Measurements from ENCODE around the gene PRCP. TPM values are rescaled to one million over a fixed set of nuclear protein-coding genes. Genes with fewer than 3 reads are reported as not detected.
"Not testable (repeated sequence)": the region's sequence is repeated elsewhere in the genome, so short reads cannot be mapped to it uniquely, and the experiment has no call there.

The PRCP gene
- total RNA-seq: 55.5 and 64.5 TPM in 2 replicates
- long read RNA-seq, full-length matches to known transcripts: 474 of 509 reads
- long read RNA-seq, partial matches to known transcripts: 21 of 509 reads
- long read RNA-seq, other reads (novel, unspliced or antisense): 14 of 509 reads

- peak; percentile 13 for TF ChIP-seq CTCF (IDR thresholded peaks at IDR 0.05)
- no peaks in the 10 kb centered on the region for H3K27me3 Mint-ChIP-seq (ENCODE audit: unreplicated experiment)
These were observed at the start of gene PRCP for GRCh38 chr11:82900277-82901164. Gene PRCP (minus strand): TSS chr11:82900430. CDS start chr11:82900402, 28 bp downstream.

GRCh38 chr11:82949352-82949751 is 49.1 kb upstream of the PRCP start:
- H3K36me3 Mint-ChIP-seq (ENCODE audit: unreplicated experiment): peaks cover 4% of the 10 kb centered on the region
- no peak for DNase-seq (ENCODE audit: extremely low spot score, unreplicated experiment)
- H3K27ac Mint-ChIP-seq (ENCODE audit: unreplicated experiment): no peak overlapping the region
- no peak overlapping the region for H3K4me3 Mint-ChIP-seq (ENCODE audit: unreplicated experiment)
- no peaks in the 10 kb centered on the region for H3K4me1 Mint-ChIP-seq (ENCODE audit: unreplicated experiment)
- no peak for TF ChIP-seq CTCF (IDR thresholded peaks at IDR 0.05)
- H3K9me3 Mint-ChIP-seq (ENCODE audit: unreplicated experiment): peaks cover 20% of the 10 kb centered on the region
- peaks cover 9% of the 10 kb centered on the region for H3K27me3 Mint-ChIP-seq (ENCODE audit: unreplicated experiment)

More at GRCh38 chr11:82900277-82901164, at the start of gene PRCP:
- Mint-ChIP-seq H3K9me3 (ENCODE audit: unreplicated experiment) (no peaks in the 10 kb centered on the region), H3K4me3 (ENCODE audit: unreplicated experiment) (peak within 1 kb of the TSS; percentile 99), H3K4me1 (ENCODE audit: unreplicated experiment) (peaks cover 21% of the 10 kb centered on the region), H3K27ac (ENCODE audit: unreplicated experiment) (peak within 1 kb of the TSS; percentile 96), H3K36me3 (ENCODE audit: unreplicated experiment) (no peaks in the 10 kb centered on the region)
- DNase-seq (ENCODE audit: extremely low spot score, unreplicated experiment): peak; percentile 94

- no peak for TF ChIP-seq CTCF (IDR thresholded peaks at IDR 0.05)
- H3K27me3 Mint-ChIP-seq (ENCODE audit: unreplicated experiment): peaks cover 9% of the 10 kb centered on the region
- no peak overlapping the region for H3K27ac Mint-ChIP-seq (ENCODE audit: unreplicated experiment)
- H3K4me1 Mint-ChIP-seq (ENCODE audit: unreplicated experiment): no peaks in the 10 kb centered on the region
- peaks cover 2% of the 10 kb centered on the region for H3K36me3 Mint-ChIP-seq (ENCODE audit: unreplicated experiment)
- no peak for DNase-seq (ENCODE audit: extremely low spot score, unreplicated experiment)
- H3K4me3 Mint-ChIP-seq (ENCODE audit: unreplicated experiment): no peak overlapping the region
- H3K9me3 Mint-ChIP-seq (ENCODE audit: unreplicated experiment): peaks cover 17% of the 10 kb centered on the region
These were observed 45.5 kb upstream of the PRCP start for GRCh38 chr11:82945682-82946081.

- not testable (repeated sequence) for H3K4me3 Mint-ChIP-seq (ENCODE audit: unreplicated experiment); H3K4me1 Mint-ChIP-seq (ENCODE audit: unreplicated experiment); H3K27me3 Mint-ChIP-seq (ENCODE audit: unreplicated experiment); DNase-seq (ENCODE audit: extremely low spot score, unreplicated experiment); H3K27ac Mint-ChIP-seq (ENCODE audit: unreplicated experiment); H3K36me3 Mint-ChIP-seq (ENCODE audit: unreplicated experiment)
- H3K9me3 Mint-ChIP-seq (ENCODE audit: unreplicated experiment): peaks cover 18% of the 10 kb centered on the region
These were observed 44.8 kb upstream of the PRCP start for GRCh38 chr11:82945041-82945440.

GRCh38 chr11:82944198-82944597 is 44.0 kb upstream of the PRCP start:
- H3K27me3 Mint-ChIP-seq (ENCODE audit: unreplicated experiment): peaks cover 6% of the 10 kb centered on the region
- no peak for TF ChIP-seq CTCF (IDR thresholded peaks at IDR 0.05)
- H3K4me1 Mint-ChIP-seq (ENCODE audit: unreplicated experiment): no peaks in the 10 kb centered on the region
- H3K4me3 Mint-ChIP-seq (ENCODE audit: unreplicated experiment): no peak overlapping the region
- H3K9me3 Mint-ChIP-seq (ENCODE audit: unreplicated experiment): peaks cover 14% of the 10 kb centered on the region
- H3K36me3 Mint-ChIP-seq (ENCODE audit: unreplicated experiment): no peaks in the 10 kb centered on the region
- H3K27ac Mint-ChIP-seq (ENCODE audit: unreplicated experiment): no peak overlapping the region
- no peak for DNase-seq (ENCODE audit: extremely low spot score, unreplicated experiment)

GRCh38 chr11:82943430-82943829 is 43.2 kb upstream of the PRCP start:
- not testable (repeated sequence) for H3K27ac Mint-ChIP-seq (ENCODE audit: unreplicated experiment); H3K4me1 Mint-ChIP-seq (ENCODE audit: unreplicated experiment); H3K27me3 Mint-ChIP-seq (ENCODE audit: unreplicated experiment); DNase-seq (ENCODE audit: extremely low spot score, unreplicated experiment); H3K4me3 Mint-ChIP-seq (ENCODE audit: unreplicated experiment); H3K36me3 Mint-ChIP-seq (ENCODE audit: unreplicated experiment); H3K9me3 Mint-ChIP-seq (ENCODE audit: unreplicated experiment)

Data from osteocyte (in vitro differentiated cells).